Measurements from ENCODE around the gene CACNA2D3.

DNA sequence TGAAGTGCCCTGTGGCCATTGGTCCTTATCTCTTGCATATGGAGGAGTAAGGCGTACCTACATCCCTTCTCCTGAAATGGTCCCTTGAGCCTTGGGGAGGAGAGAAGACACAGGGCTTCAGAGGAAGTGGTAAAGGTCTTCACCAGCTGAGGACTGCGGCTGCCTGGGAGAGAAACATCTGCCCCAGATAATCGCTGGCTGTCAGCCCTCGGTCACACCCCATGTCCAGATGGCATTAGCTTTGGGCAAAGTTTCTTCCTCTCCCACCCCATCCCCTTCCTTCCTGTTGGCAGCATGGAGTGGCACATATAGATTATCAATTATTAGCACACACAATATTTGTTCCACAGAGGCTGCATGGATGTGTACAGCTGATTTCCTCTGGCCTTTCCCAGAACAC, 743.9 kb downstream of the CACNA2D3 start:
- TF ChIP-seq, protein P1, sequence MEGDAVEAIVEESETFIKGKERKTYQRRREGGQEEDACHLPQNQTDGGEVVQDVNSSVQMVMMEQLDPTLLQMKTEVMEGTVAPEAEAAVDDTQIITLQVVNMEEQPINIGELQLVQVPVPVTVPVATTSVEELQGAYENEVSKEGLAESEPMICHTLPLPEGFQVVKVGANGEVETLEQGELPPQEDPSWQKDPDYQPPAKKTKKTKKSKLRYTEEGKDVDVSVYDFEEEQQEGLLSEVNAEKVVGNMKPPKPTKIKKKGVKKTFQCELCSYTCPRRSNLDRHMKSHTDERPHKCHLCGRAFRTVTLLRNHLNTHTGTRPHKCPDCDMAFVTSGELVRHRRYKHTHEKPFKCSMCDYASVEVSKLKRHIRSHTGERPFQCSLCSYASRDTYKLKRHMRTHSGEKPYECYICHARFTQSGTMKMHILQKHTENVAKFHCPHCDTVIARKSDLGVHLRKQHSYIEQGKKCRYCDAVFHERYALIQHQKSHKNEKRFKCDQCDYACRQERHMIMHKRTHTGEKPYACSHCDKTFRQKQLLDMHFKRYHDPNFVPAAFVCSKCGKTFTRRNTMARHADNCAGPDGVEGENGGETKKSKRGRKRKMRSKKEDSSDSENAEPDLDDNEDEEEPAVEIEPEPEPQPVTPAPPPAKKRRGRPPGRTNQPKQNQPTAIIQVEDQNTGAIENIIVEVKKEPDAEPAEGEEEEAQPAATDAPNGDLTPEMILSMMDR (IDR thresholded peaks at IDR 0.05; ENCODE audit: poor library complexity) = no peak
- TF ChIP-seq EZH2 (IDR thresholded peaks at IDR 0.05; ENCODE audit: borderline replicate concordance) = no peak
- no peak for TF ChIP-seq EZH2phosphoT487 (IDR thresholded peaks at IDR 0.05; ENCODE audit: low read depth, severe bottlenecking, unreplicated experiment)

All from hepatocyte (in vitro differentiated cells).